ENCODE results near the gene RHBDF1. TPM values are rescaled to one million over a fixed set of nuclear protein-coding genes. Genes with fewer than 3 reads are reported as not detected.

RHBDF1 gene
- total and polyA plus RNA-seq, 2 of the 13 experiments (the other 11 are each of a cell fraction or from before 2014, with no cell fraction given) = 5.4 to 26.9 TPM

- TF ChIP-seq PATZ1 (CRISPR knock-in tag; IDR thresholded peaks at IDR 0.05) (peak; percentile 97), DR1 (CRISPR knock-in tag; IDR thresholded peaks at IDR 0.05) (peak; percentile 41; the same call in 1 of the 2 replicates), ZNF160 (CRISPR knock-in tag; IDR thresholded peaks at IDR 0.05) (0 out of 2 replicates have a peak, but pooled peaks have one; percentile 46), TBX3 (IDR thresholded peaks at IDR 0.05; ENCODE audit: borderline replicate concordance) (no peak), ZNF12 (CRISPR knock-in tag; IDR thresholded peaks at IDR 0.05) (no peak), ZNF296 (CRISPR knock-in tag; conservative IDR thresholded peaks at IDR 0.05) (0 out of 2 replicates have a peak, but pooled peaks have one; percentile 19), KLF11 (CRISPR knock-in tag; IDR thresholded peaks at IDR 0.05) (no peak), CCDC6 (CRISPR knock-in tag; IDR thresholded peaks at IDR 0.05) (peak; percentile 73), ZNF121 (CRISPR knock-in tag; IDR thresholded peaks at IDR 0.05) (no peak), SIX4 (CRISPR knock-in tag; IDR thresholded peaks at IDR 0.05) (no peak), ZNF562 (CRISPR knock-in tag; IDR thresholded peaks at IDR 0.05; ENCODE audit: borderline replicate concordance) (no peak), YEATS4 (CRISPR knock-in tag; IDR thresholded peaks at IDR 0.05; ENCODE audit: borderline replicate concordance) (peak; percentile 87), WIZ (CRISPR knock-in tag; IDR thresholded peaks at IDR 0.05) (no peak), KDM5B (CRISPR knock-in tag; IDR thresholded peaks at IDR 0.05; ENCODE audit: borderline replicate concordance) (peak; percentile 74; the same call in 1 of the 2 replicates), RFX5 (IDR thresholded peaks at IDR 0.05; ENCODE audit: low read depth, low read length) (no peak), ZNF687 (CRISPR knock-in tag; IDR thresholded peaks at IDR 0.05) (peak; percentile 72), SIX1 (CRISPR knock-in tag; IDR thresholded peaks at IDR 0.05; ENCODE audit: borderline replicate concordance) (no peak), REPIN1 (CRISPR knock-in tag; IDR thresholded peaks at IDR 0.05; ENCODE audit: borderline replicate concordance, low read depth) (no peak), ZNF629 (CRISPR knock-in tag; conservative IDR thresholded peaks at IDR 0.05) (no peak)
- TF ChIP-seq, protein P1, sequence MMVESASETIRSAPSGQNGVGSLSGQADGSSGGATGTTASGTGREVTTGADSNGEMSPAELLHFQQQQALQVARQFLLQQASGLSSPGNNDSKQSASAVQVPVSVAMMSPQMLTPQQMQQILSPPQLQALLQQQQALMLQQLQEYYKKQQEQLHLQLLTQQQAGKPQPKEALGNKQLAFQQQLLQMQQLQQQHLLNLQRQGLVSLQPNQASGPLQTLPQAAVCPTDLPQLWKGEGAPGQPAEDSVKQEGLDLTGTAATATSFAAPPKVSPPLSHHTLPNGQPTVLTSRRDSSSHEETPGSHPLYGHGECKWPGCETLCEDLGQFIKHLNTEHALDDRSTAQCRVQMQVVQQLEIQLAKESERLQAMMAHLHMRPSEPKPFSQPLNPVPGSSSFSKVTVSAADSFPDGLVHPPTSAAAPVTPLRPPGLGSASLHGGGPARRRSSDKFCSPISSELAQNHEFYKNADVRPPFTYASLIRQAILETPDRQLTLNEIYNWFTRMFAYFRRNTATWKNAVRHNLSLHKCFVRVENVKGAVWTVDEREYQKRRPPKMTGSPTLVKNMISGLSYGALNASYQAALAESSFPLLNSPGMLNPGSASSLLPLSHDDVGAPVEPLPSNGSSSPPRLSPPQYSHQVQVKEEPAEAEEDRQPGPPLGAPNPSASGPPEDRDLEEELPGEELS (CRISPR knock-in tag; IDR thresholded peaks at IDR 0.05) = peak; percentile 41; the same call in 1 of the 2 replicates
- TF ChIP-seq, protein P2, sequence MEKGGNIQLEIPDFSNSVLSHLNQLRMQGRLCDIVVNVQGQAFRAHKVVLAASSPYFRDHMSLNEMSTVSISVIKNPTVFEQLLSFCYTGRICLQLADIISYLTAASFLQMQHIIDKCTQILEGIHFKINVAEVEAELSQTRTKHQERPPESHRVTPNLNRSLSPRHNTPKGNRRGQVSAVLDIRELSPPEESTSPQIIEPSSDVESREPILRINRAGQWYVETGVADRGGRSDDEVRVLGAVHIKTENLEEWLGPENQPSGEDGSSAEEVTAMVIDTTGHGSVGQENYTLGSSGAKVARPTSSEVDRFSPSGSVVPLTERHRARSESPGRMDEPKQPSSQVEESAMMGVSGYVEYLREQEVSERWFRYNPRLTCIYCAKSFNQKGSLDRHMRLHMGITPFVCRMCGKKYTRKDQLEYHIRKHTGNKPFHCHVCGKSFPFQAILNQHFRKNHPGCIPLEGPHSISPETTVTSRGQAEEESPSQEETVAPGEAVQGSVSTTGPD (CRISPR knock-in tag; IDR thresholded peaks at IDR 0.05) = no peak
Measured at GRCh38 chr16:77807-78443, 5.5 kb upstream of the RHBDF1 start, which contains the start of gene MPG (continued).

Measured in HepG2 (cell line).